ENCODE data around the gene KLLN. TPM values are rescaled to one million over a fixed set of nuclear protein-coding genes. Genes with fewer than 3 reads are reported as not detected.
"Not testable (repeated sequence)": the region's sequence is repeated elsewhere in the genome, so short reads cannot be mapped to it uniquely, and the experiment has no call there.

KLLN gene
- total and polyA plus RNA-seq, 2 experiments from 2014 or later, result 0.56 to 1.1 TPM

- Histone ChIP-seq H3K36me3 (ENCODE audit: low read depth) (no peaks in the 10 kb centered on the region), H3K4me3 (peak overlapping the region; percentile 98), H3K79me2 (ENCODE audit: insufficient read depth) (peaks cover 56% of the 10 kb centered on the region), H3K27me3 (replicated peaks; ENCODE audit: insufficient read depth) (no peaks in the 10 kb centered on the region), H3K9me3 (ENCODE audit: low read depth) (no peaks in the 10 kb centered on the region), H3F3A (ENCODE audit: insufficient read depth) (peaks cover 43% of the 10 kb centered on the region), H3K4me1 (ENCODE audit: insufficient read depth) (0 out of 2 replicates have a peak, but pooled peaks cover 19% of the 10 kb centered on the region), H3K4me2 (ENCODE audit: unreplicated experiment) (peak overlapping the region; percentile 99), H3K9ac (peak overlapping the region; percentile 94), H3K9me2 (ENCODE audit: insufficient read depth) (no peaks in the 10 kb centered on the region), H3K27ac (peak overlapping the region; percentile 93), H2AFZ (peak overlapping the region; percentile 47), H4K20me1 (ENCODE audit: insufficient read depth) (peaks cover 12% of the 10 kb centered on the region; the same call in 1 of the 2 replicates)
- DNase-seq, result peak; percentile 33
- 1% methylated on average over 16 of the region's 16 CpGs for WGBS, 2 experiments (ENCODE audit: low coverage in 1 of 2, low lambda C conversion rate in 2 of 2, missing lambda C conversion rate in 2 of 2)
- in situ Hi-C loops (cut with MboI), result no loop called here
- no peak for TF ChIP-seq EZH2 (IDR thresholded peaks at IDR 0.05; ENCODE audit: insufficient read depth, poor library complexity, severe bottlenecking)
- TF ChIP-seq EZH2phosphoT487 (IDR thresholded peaks at IDR 0.05; ENCODE audit: insufficient read depth, low read depth), result no peak
These were observed 1.2 kb upstream of the KLLN start for GRCh38 chr10:87864496-87865059.

GRCh38 chr10:87863951-87864495, 690 bp upstream of the KLLN start:
- Histone ChIP-seq H3K4me3 (peak overlapping the region; percentile 98), H4K20me1 (ENCODE audit: insufficient read depth) (peaks cover 12% of the 10 kb centered on the region; the same call in 1 of the 2 replicates), H3F3A (ENCODE audit: insufficient read depth) (peaks cover 43% of the 10 kb centered on the region), H2AFZ (peak overlapping the region; percentile 47), H3K4me2 (ENCODE audit: unreplicated experiment) (peak overlapping the region; percentile 99), H3K4me1 (ENCODE audit: insufficient read depth) (0 out of 2 replicates have a peak, but pooled peaks cover 15% of the 10 kb centered on the region), H3K9ac (peak overlapping the region; percentile 94), H3K27ac (peak overlapping the region; percentile 93), H3K79me2 (ENCODE audit: insufficient read depth) (peaks cover 51% of the 10 kb centered on the region)
- H3K36me3 ChIP-seq (ENCODE audit: low read depth); in situ Hi-C loops (cut with MboI); H3K9me2 ChIP-seq (ENCODE audit: insufficient read depth); H3K9me3 ChIP-seq (ENCODE audit: low read depth); H3K27me3 ChIP-seq (replicated peaks; ENCODE audit: insufficient read depth): not testable (repeated sequence)
- 0 to 1% methylated on average over 18 to 39 of the region's 47 CpGs for WGBS, 2 experiments (ENCODE audit: low coverage in 1 of 2, low lambda C conversion rate in 2 of 2, missing lambda C conversion rate in 2 of 2)
- peak; percentile 62 for DNase-seq

GRCh38 chr10:87862679-87863052, 667 bp downstream of the KLLN start:
- in situ Hi-C loops (cut with MboI), result no loop called here
- DNase-seq, result peak; percentile 77
- H3K4me2 ChIP-seq (ENCODE audit: unreplicated experiment), result peak overlapping the region; percentile 94
- peaks cover 43% of the 10 kb centered on the region for H3F3A ChIP-seq (ENCODE audit: insufficient read depth)
- no peaks in the 10 kb centered on the region for H3K9me2 ChIP-seq (ENCODE audit: insufficient read depth)
- WGBS, 2 experiments (ENCODE audit: low coverage in 1 of 2, low lambda C conversion rate in 2 of 2, missing lambda C conversion rate in 2 of 2), result 2 to 3% methylated on average over 21 of the region's 21 CpGs
- no peaks in the 10 kb centered on the region for H3K27me3 ChIP-seq (replicated peaks; ENCODE audit: insufficient read depth)
- peak overlapping the region; percentile 94 for H3K9ac ChIP-seq
- peaks cover 37% of the 10 kb centered on the region for H3K79me2 ChIP-seq (ENCODE audit: insufficient read depth)
- peak overlapping the region; percentile 93 for H3K27ac ChIP-seq
- H3K4me1 ChIP-seq (ENCODE audit: insufficient read depth), result 0 out of 2 replicates have a peak, but pooled peaks cover 4% of the 10 kb centered on the region
- H2AFZ ChIP-seq, result peak overlapping the region; percentile 88
- H4K20me1 ChIP-seq (ENCODE audit: insufficient read depth), result peaks cover 6% of the 10 kb centered on the region; the same call in 1 of the 2 replicates
- no peaks in the 10 kb centered on the region for H3K9me3 ChIP-seq (ENCODE audit: low read depth)
- no peaks in the 10 kb centered on the region for H3K36me3 ChIP-seq (ENCODE audit: low read depth)
- peak overlapping the region; percentile 98 for H3K4me3 ChIP-seq
- no peak for TF ChIP-seq EZH2phosphoT487 (IDR thresholded peaks at IDR 0.05; ENCODE audit: insufficient read depth, low read depth)
- TF ChIP-seq EZH2 (IDR thresholded peaks at IDR 0.05; ENCODE audit: insufficient read depth, poor library complexity, severe bottlenecking), result no peak

- no peaks in the 10 kb centered on the region for H3K27me3 ChIP-seq (replicated peaks; ENCODE audit: insufficient read depth)
- peaks cover 6% of the 10 kb centered on the region; the same call in 1 of the 2 replicates for H4K20me1 ChIP-seq (ENCODE audit: insufficient read depth)
- H3K9me3 ChIP-seq (ENCODE audit: low read depth), result no peaks in the 10 kb centered on the region
- no peak for TF ChIP-seq EZH2phosphoT487 (IDR thresholded peaks at IDR 0.05; ENCODE audit: insufficient read depth, low read depth)
- TF ChIP-seq EZH2 (IDR thresholded peaks at IDR 0.05; ENCODE audit: insufficient read depth, poor library complexity, severe bottlenecking), result no peak
- no peaks in the 10 kb centered on the region for H3K36me3 ChIP-seq (ENCODE audit: low read depth)
- peak overlapping the region; percentile 93 for H3K27ac ChIP-seq
- in situ Hi-C loops (cut with MboI), result no loop called here
- WGBS, 2 experiments (ENCODE audit: low coverage in 1 of 2, low lambda C conversion rate in 2 of 2, missing lambda C conversion rate in 2 of 2), result 1 to 2% methylated on average over 55 of the region's 57 CpGs
- H3K9me2 ChIP-seq (ENCODE audit: insufficient read depth), result no peaks in the 10 kb centered on the region
- H3K4me1 ChIP-seq (ENCODE audit: insufficient read depth), result no peaks in the 10 kb centered on the region
- DNase-seq, result peak; percentile 98
- H2AFZ ChIP-seq, result peak overlapping the region; percentile 88
- peaks cover 43% of the 10 kb centered on the region for H3F3A ChIP-seq (ENCODE audit: insufficient read depth)
- peaks cover 32% of the 10 kb centered on the region for H3K79me2 ChIP-seq (ENCODE audit: insufficient read depth)
- H3K9ac ChIP-seq, result peak overlapping the region; percentile 94
- peak overlapping the region; percentile 94 for H3K4me2 ChIP-seq (ENCODE audit: unreplicated experiment)
- H3K4me3 ChIP-seq, result peak overlapping the region; percentile 98
These were observed 1.2 kb downstream of the KLLN start for GRCh38 chr10:87861953-87862678.

Measured in GM23248 (cell line).